Ishikawa (cell line): ENCODE measurements around the gene KIRREL3.

ENCODE experiments used
- EP300 ChIP-seq: IDR thresholded peaks from 2 replicates; pipeline ENCODE4 v1.6.1; 2012; ENCODE audit warnings: borderline replicate concordance
- MAX ChIP-seq: IDR thresholded peaks from 2 replicates; pipeline ENCODE4 v1.6.1; 2012
- TAF1 ChIP-seq: IDR thresholded peaks from 2 replicates; pipeline ENCODE4 v1.6.1; 2012; ENCODE audit warnings: low read depth, mild to moderate bottlenecking
- TEAD4 ChIP-seq: IDR thresholded peaks from 2 replicates; pipeline ENCODE4 v1.6.1; 2012

GRCh38 chr11:126840975-126841374 lies 159.6 kb downstream of the KIRREL3 start:
- TF ChIP-seq EP300 (no peak), TAF1 (no peak), TEAD4 (no peak), MAX (no peak)
